HUES64 (cell line): Measurements from ENCODE around the gene TXNRD1.
"Not testable (repeated sequence)": the region's sequence is repeated elsewhere in the genome, so short reads cannot be mapped to it uniquely, and the experiment has no call there.

Experiments used
- H3K27ac ChIP-seq: 2 replicates; pipeline ENCODE4 v1.7.0; 2013; ENCODE audit warnings: low read depth, low read length, inconsistent platforms
- H3K27me3 ChIP-seq: 2 replicates; pipeline ENCODE4 v1.6.1; 2013; ENCODE audit warnings: mild to moderate bottlenecking, low read length; ENCODE audit not compliant: insufficient read depth
- H3K36me3 ChIP-seq: 2 replicates; pipeline ENCODE4 v1.6.1; 2013; ENCODE audit warnings: mild to moderate bottlenecking, low read length; ENCODE audit not compliant: insufficient read depth
- H3K4me1 ChIP-seq: 2 replicates; pipeline ENCODE4 v1.6.1; 2013; ENCODE audit warnings: mild to moderate bottlenecking, low read length, moderate library complexity; ENCODE audit not compliant: insufficient read depth
- H3K4me3 ChIP-seq: 2 replicates; pipeline ENCODE4 v1.5.1; 2013; ENCODE audit warnings: mild to moderate bottlenecking, low read length, moderate library complexity
- H3K9ac ChIP-seq: 2 replicates; pipeline ENCODE4 v1.6.1; 2013; ENCODE audit warnings: mild to moderate bottlenecking, low read depth, low read length
- H3K9me3 ChIP-seq: 2 replicates; pipeline ENCODE4 v1.6.1; 2013; ENCODE audit warnings: low read depth, low read length; ENCODE audit not compliant: insufficient read depth
- WGBS: fragments of 150-250, 120-280 bp; methylation state at CpG from one replicate; pipeline ENCODE4 v1.1.7; 2013; ENCODE audit warnings: missing lambda C conversion rate; 5-methylcytosine and 5-hydroxymethylcytosine counted together

Gene TXNRD1

DNA sequence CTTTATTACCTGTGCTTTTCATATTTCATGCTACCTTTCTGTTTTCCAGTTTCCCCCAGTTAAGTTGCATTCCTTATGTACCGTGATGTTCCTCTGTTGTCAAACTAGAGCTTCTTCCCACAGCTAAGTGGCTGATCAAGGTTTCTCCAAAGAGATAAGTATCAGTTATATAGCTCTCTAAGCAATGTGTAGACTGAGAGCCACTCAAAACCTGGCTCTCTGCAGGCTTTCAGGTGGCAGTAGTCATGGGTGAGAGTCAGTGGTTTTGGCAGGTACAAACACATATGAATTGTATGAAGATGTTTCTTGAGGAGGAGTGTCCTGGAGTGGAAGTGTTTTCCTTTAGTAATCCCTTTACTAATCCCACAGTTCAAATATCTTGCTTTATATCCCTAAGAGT, 28.4 kb downstream of the TXNRD1 start:
- Histone ChIP-seq H3K27me3 (no peaks in the 10 kb centered on the region), H3K4me3 (no peak overlapping the region), H3K9ac (no peak overlapping the region), H3K4me1 (peaks cover 3% of the 10 kb centered on the region; the same call in 1 of the 2 replicates), H3K9me3 (no peaks in the 10 kb centered on the region), H3K27ac (no peak overlapping the region), H3K36me3 (no peaks in the 10 kb centered on the region)
- 75% methylated on average over 1 of the region's 1 CpG for WGBS

DNA sequence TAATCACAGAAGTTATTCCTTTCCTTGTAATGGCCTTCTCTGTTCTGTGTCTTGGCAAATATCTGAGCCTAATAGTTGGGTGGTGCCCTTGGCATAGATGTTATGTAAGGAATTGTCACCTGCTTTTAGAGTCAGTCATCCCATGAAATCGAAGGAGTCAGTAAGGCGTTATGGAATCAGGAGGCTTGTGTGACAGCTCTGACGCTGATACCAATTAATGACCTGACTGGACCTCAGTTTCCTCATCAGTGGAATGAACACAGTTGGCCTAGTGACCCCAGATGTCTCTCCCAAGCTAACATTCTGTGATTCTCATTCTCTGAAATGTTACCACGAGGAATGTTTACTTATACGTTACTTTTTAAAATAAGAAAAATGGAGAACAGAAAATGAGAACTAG, 32.1 kb downstream of the TXNRD1 start:
- WGBS: 94% methylated on average over 5 of the region's 5 CpGs
- no peak overlapping the region for H3K4me3 ChIP-seq

GRCh38 chr12:104248444-104248843, 32.9 kb downstream of the TXNRD1 start:
- no peaks in the 10 kb centered on the region for H3K9me3 ChIP-seq
- H3K27ac ChIP-seq: no peak overlapping the region
- H3K27me3 ChIP-seq: no peaks in the 10 kb centered on the region
- peaks cover 6% of the 10 kb centered on the region; the same call in 1 of the 2 replicates for H3K4me1 ChIP-seq
- H3K9ac ChIP-seq: no peak overlapping the region
- H3K36me3 ChIP-seq: no peaks in the 10 kb centered on the region
- 39% methylated on average over 8 of the region's 8 CpGs for WGBS
- H3K4me3 ChIP-seq: no peak overlapping the region

More for the DNA sequence above, 32.1 kb downstream of the TXNRD1 start:
- Histone ChIP-seq H3K9me3 (no peaks in the 10 kb centered on the region), H3K4me1 (peaks cover 6% of the 10 kb centered on the region; the same call in 1 of the 2 replicates), H3K9ac (no peak overlapping the region), H3K36me3 (no peaks in the 10 kb centered on the region), H3K27ac (no peak overlapping the region), H3K27me3 (no peaks in the 10 kb centered on the region)

DNA sequence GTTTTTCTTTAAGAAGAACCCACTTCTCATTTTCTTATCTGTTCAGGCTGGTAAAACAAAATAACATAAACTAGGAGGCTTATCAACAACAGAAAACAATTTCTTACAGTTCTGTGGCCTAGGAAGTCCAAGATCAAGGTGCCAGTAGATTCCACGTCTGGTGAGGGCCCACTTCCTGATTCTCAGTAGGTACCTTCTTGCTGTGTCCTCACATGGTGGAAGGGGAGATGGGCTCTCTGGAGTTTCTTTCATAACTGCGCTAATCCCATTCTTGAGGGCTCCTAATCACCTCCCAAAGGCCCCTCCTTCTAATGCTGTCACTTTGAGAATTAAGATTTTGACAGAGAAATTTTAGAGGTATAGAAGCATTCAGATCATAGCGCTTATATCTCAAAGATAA, 33.4 kb downstream of the TXNRD1 start:
- no peak overlapping the region for H3K9ac ChIP-seq
- H3K4me1 ChIP-seq: peaks cover 6% of the 10 kb centered on the region; the same call in 1 of the 2 replicates
- no peaks in the 10 kb centered on the region for H3K9me3 ChIP-seq
- H3K4me3 ChIP-seq: no peak overlapping the region
- H3K36me3 ChIP-seq: no peaks in the 10 kb centered on the region
- WGBS: 83% methylated on average over 2 of the region's 3 CpGs
- no peak overlapping the region for H3K27ac ChIP-seq
- no peaks in the 10 kb centered on the region for H3K27me3 ChIP-seq

DNA sequence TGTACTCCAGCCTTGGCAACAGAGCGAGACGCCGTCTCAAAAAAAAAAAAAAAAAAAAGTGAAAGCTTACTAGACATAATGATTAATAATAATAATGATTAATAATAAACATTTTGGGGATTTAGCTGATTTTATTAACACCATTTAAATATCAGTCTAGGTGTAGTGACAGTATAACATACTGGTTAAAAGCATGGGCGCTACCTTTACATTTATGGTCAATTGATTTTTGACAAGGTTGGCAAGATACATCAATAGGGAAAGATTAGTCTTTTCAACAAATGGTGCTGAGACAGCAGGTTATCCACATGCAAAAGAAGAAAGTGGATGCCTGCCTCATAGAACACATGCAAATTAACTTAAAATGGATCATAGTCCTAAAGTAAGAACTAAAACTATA, 34.3 kb downstream of the TXNRD1 start:
- Histone ChIP-seq H3K36me3 (no peaks in the 10 kb centered on the region), H3K9me3 (no peaks in the 10 kb centered on the region), H3K27ac (no peak overlapping the region), H3K4me1 (peaks cover 6% of the 10 kb centered on the region; the same call in 1 of the 2 replicates), H3K9ac (no peak overlapping the region), H3K4me3 (no peak overlapping the region), H3K27me3 (no peaks in the 10 kb centered on the region)
- 93% methylated on average over 1 of the region's 4 CpGs for WGBS

DNA sequence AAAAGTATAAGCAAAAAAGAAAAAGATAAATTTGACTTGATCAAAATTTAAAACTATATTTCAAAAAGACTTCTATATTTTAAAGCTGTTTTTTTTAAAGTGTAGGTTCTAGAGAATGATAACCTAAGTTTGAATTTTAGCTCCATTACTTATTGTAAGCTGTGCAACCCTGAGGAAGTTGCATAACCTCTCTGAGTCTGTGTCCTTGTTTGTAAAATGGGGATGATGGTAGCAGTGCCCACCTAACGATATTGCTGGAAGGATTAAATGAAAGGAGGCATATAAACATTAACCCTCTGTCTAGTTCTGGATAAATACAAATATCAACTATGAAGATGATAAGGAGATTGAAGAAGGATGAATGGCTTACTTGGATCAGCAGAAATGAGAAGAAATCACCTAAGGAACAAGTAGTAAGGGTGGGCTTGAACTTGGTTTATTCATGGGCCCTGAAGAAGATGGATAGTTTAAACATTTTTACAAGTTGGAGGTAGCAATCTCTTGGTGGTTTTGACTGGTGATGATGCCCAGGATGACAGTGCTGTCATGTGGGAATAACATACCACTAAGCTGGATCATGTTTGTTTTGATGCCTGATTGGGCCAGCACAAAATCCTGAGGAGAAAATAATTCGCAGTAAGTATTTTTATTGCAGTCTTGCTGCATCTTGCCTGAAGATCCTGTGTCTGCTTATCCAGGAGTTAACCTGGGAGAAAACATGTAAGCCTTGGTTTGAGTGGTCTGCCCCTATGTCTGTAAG, 35.0 kb downstream of the TXNRD1 start:
- H3K9me3 ChIP-seq: no peaks in the 10 kb centered on the region
- no peaks in the 10 kb centered on the region for H3K36me3 ChIP-seq
- H3K9ac ChIP-seq: no peak overlapping the region
- WGBS: 90% methylated on average over 2 of the region's 2 CpGs
- no peaks in the 10 kb centered on the region for H3K27me3 ChIP-seq
- peaks cover 6% of the 10 kb centered on the region; the same call in 1 of the 2 replicates for H3K4me1 ChIP-seq
- no peak overlapping the region for H3K27ac ChIP-seq
- H3K4me3 ChIP-seq: no peak overlapping the region

DNA sequence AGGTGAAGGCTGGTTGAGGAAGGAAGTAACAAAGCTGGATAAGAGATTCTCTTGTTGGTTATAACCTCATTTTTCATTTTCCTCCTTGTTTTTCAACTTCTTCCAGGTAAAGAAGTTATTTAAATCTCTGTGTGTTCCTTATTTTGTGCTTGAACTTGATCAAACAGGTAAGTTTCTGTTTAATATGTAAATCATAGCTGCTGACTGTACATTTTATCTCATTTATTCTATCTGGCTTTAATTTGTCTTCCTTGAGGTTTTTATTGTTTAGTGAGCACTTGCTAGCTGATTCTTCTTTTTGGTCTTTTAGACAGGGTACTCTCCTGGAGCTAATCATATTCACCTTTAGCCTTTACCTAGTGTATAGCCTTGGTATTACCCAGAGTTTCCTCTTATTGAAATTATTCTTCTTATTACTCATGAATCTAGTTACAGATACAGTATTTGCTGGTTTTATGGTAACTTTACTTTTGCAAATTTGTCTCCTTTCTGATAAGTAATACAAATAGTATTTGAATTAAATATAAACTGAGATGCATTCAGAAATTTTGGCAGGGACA, 42.4 kb downstream of the TXNRD1 start:
- no peak overlapping the region for H3K9ac ChIP-seq
- H3K4me1 ChIP-seq: no peaks in the 10 kb centered on the region
- H3K27me3 ChIP-seq: no peaks in the 10 kb centered on the region
- H3K27ac ChIP-seq: no peak overlapping the region
- H3K4me3 ChIP-seq: no peak overlapping the region
- H3K9me3 ChIP-seq: no peaks in the 10 kb centered on the region
- H3K36me3 ChIP-seq: no peaks in the 10 kb centered on the region

DNA sequence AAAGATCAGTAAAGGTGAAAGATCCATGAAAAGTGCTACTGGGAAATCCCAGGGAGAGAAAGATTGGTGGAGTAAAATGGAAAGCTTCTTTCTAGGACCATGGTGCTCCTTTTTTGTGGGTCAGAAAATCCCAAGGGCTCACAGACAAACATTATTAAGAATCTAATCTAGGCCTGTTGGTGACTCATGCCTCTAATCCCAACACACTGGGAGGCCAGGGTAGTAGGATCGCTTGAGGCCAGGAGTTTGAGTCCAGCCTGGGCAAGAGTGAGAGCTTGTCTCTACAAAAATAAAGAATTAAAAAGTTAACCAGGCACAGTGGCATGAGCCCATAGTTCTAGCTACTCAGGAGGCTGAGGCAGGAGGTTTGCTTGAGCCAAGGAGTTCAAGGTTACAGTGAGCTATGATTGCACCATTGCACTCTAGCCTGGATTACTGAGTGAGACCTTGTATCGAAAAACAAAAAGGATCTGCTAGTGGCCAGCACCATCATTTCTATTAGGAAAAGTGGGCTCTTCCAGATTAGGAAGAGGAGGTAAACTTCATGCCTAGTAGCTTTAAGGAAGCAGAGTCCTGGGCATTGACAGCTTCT, 43.0 kb downstream of the TXNRD1 start:
- 98% methylated on average over 2 of the region's 2 CpGs for WGBS
- Histone ChIP-seq H3K9ac (no peak overlapping the region), H3K27me3 (no peaks in the 10 kb centered on the region)

GRCh38 chr12:104263026-104263425, 47.4 kb downstream of the TXNRD1 start:
- Histone ChIP-seq H3K4me1 (peaks cover 9% of the 10 kb centered on the region), H3K9me3 (no peaks in the 10 kb centered on the region), H3K4me3 (no peak overlapping the region), H3K27me3 (no peaks in the 10 kb centered on the region), H3K36me3 (no peaks in the 10 kb centered on the region), H3K27ac (no peak overlapping the region), H3K9ac (no peak overlapping the region)
- 72% methylated on average over 4 of the region's 4 CpGs for WGBS

More for the DNA sequence above, 43.0 kb downstream of the TXNRD1 start:
- peaks cover 3% of the 10 kb centered on the region; the same call in 1 of the 2 replicates for H3K4me1 ChIP-seq
- no peak overlapping the region for H3K27ac ChIP-seq
- no peaks in the 10 kb centered on the region for H3K9me3 ChIP-seq
- H3K36me3 ChIP-seq: no peaks in the 10 kb centered on the region
- H3K4me3 ChIP-seq: no peak overlapping the region

- Histone ChIP-seq H3K4me3 (no peak overlapping the region), H3K27me3 (no peaks in the 10 kb centered on the region), H3K4me1 (peaks cover 9% of the 10 kb centered on the region), H3K36me3 (no peaks in the 10 kb centered on the region), H3K27ac (no peak overlapping the region), H3K9me3 (no peaks in the 10 kb centered on the region), H3K9ac (no peak overlapping the region; the same call in 1 of the 2 replicates)
- WGBS: 91% methylated on average over 1 of the region's 1 CpG
Measured at GRCh38 chr12:104263580-104264358, 48.2 kb downstream of the TXNRD1 start.

DNA sequence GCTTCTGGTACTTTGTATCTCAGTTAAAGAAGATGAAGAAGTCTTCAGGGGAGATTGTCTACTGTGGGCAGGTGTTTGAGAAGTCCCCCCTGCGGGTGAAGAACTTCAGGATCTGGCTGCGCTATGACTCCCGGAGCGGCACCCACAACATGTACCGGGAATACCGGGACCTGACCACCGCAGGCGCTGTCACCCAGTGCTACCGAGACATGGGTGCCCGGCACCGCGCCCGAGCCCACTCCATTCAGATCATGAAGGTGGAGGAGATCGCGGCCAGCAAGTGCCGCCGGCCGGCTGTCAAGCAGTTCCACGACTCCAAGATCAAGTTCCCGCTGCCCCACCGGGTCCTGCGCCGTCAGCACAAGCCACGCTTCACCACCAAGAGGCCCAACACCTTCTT, 49.9 kb downstream of the TXNRD1 start:
- H3K4me1 ChIP-seq, H3K4me3 ChIP-seq, H3K27me3 ChIP-seq, H3K9ac ChIP-seq, H3K36me3 ChIP-seq, H3K27ac ChIP-seq, H3K9me3 ChIP-seq: not testable (repeated sequence)
- WGBS: 95% methylated on average over 13 of the region's 24 CpGs
